IMR-90 (cell line): ENCODE measurements around the gene UBL4B. TPM values are rescaled to one million over a fixed set of nuclear protein-coding genes. Genes with fewer than 3 reads are reported as not detected.

Experiments used
- ATAC-seq: fragments of 200-7000 bp; cut with Tn5 transposase; 2 replicates; pipeline ENCODE4 v1.9.1; 2020; ENCODE audit warnings: low read depth, mild to moderate bottlenecking, moderate library complexity
- BruUV-seq: library from RNA; stranded (reverse); fragments of 400-500 nt; replicated peaks from 2 replicates; lab custom pipeline; 2021; lab: Mats Ljungman, UMichigan
- CTCF ChIA-PET: fragments of 300-600 bp; formaldehyde crosslinking; extraction: SDS; loops from one replicate; lab custom pipeline; 2021; ENCODE audit warnings: antibody characterized with exemption; lab: Yijun Ruan, JAX
- POLR2A ChIA-PET: fragments of 300-600 bp; sonication (Branson Sonifier 250); formaldehyde crosslinking; loops from one replicate; lab custom pipeline; 2022; ENCODE audit warnings: antibody characterized with exemption; ENCODE audit not compliant: unreplicated experiment; lab: Charles Lee
- DNase-seq: peaks from one replicate; pipeline ENCODE4 v3.0.0; 2013
- H2AFZ ChIP-seq: replicated peaks from 2 replicates; pipeline ENCODE3; 2013; ENCODE audit warnings: low read length, mild to moderate bottlenecking; ENCODE audit not compliant: poor library complexity
- H2AK5ac ChIP-seq: 2 replicates; pipeline ENCODE4 v1.6.1; 2013; ENCODE audit warnings: low read depth, low read length, inconsistent platforms
- H2AK9ac ChIP-seq: replicated peaks from 2 replicates; pipeline ENCODE3; 2013; ENCODE audit warnings: mild to moderate bottlenecking, low read depth, low read length, moderate library complexity; ENCODE audit not compliant: poor library complexity
- H2BK120ac ChIP-seq: 2 replicates; pipeline ENCODE4 v1.6.1; 2013; ENCODE audit warnings: low read depth, low read length, inconsistent platforms
- H2BK15ac ChIP-seq: 3 replicates; pipeline ENCODE4 v1.6.1; 2013; ENCODE audit warnings: low read depth, low read length, inconsistent platforms
- H2BK20ac ChIP-seq: 2 replicates; pipeline ENCODE4 v1.6.1; 2013; ENCODE audit warnings: low read depth, mild to moderate bottlenecking, inconsistent platforms, low read length, moderate library complexity
- H2BK5ac ChIP-seq: 2 replicates; pipeline ENCODE4 v1.6.1; 2013; ENCODE audit warnings: mild to moderate bottlenecking, low read depth, low read length, inconsistent platforms; ENCODE audit not compliant: poor library complexity, severe bottlenecking
- H3K14ac ChIP-seq: replicated peaks from 2 replicates; pipeline ENCODE4 v1.6.1; 2013; ENCODE audit warnings: low read depth, low read length, inconsistent platforms
- H3K18ac ChIP-seq: 2 replicates; pipeline ENCODE4 v1.6.1; 2013; ENCODE audit warnings: low read depth, low read length, control low read depth
- H3K23ac ChIP-seq: 2 replicates; pipeline ENCODE4 v1.6.1; 2013; ENCODE audit warnings: low read depth, low read length, inconsistent platforms
- H3K27ac ChIP-seq: 2 replicates; pipeline ENCODE4 v1.5.1; 2013; ENCODE audit warnings: mild to moderate bottlenecking, control low read depth, low read length; ENCODE audit not compliant: insufficient read depth
- H3K27me3 ChIP-seq: 2 replicates; pipeline ENCODE4 v1.6.1; 2013; ENCODE audit warnings: low read length; ENCODE audit not compliant: control insufficient read depth, insufficient read depth
- H3K36me3 ChIP-seq: 2 replicates; pipeline ENCODE4 v1.6.1; 2013; ENCODE audit warnings: low read length, mixed read lengths; ENCODE audit not compliant: control insufficient read depth, insufficient read depth
- H3K4ac ChIP-seq: 2 replicates; pipeline ENCODE4 v1.6.1; 2013; ENCODE audit warnings: low read depth, low read length, inconsistent platforms
- H3K4me1 ChIP-seq: 2 replicates; pipeline ENCODE4 v1.6.1; 2013; ENCODE audit warnings: low read length, mixed read lengths; ENCODE audit not compliant: control insufficient read depth, insufficient read depth
- H3K4me2 ChIP-seq: 2 replicates; pipeline ENCODE4 v1.6.1; 2013; ENCODE audit warnings: low read depth, mild to moderate bottlenecking, control low read depth, low read length, moderate library complexity
- H3K4me3 ChIP-seq: 2 replicates; pipeline ENCODE4 v1.5.1; 2013; ENCODE audit warnings: low read depth, mild to moderate bottlenecking, control low read depth, low read length, moderate library complexity; ENCODE audit not compliant: insufficient read depth
- H3K56ac ChIP-seq: 2 replicates; pipeline ENCODE4 v1.6.1; 2013; ENCODE audit warnings: low read length, inconsistent platforms; ENCODE audit not compliant: insufficient read depth; ENCODE audit errors: extremely low read depth
- H3K79me1 ChIP-seq, 2 experiments: 2 replicates each; pipeline ENCODE4 v1.6.1; 2013; ENCODE audit warnings: low read length in 2 of 2, inconsistent platforms in 1 of 2, low read depth in 1 of 2
- H3K9ac ChIP-seq: 2 replicates; pipeline ENCODE4 v1.6.1; 2013; ENCODE audit warnings: low read depth, low read length, control low read depth
- H3K9me1 ChIP-seq: 2 replicates; pipeline ENCODE4 v1.6.1; 2013; ENCODE audit warnings: low read length, inconsistent platforms; ENCODE audit not compliant: insufficient read depth
- H3K9me3 ChIP-seq: 2 replicates; pipeline ENCODE4 v1.6.1; 2013; ENCODE audit warnings: low read length; ENCODE audit not compliant: control insufficient read depth, insufficient read depth
- H4K20me1 ChIP-seq: 2 replicates; pipeline ENCODE4 v1.6.1; 2013; ENCODE audit warnings: low read length, inconsistent platforms; ENCODE audit not compliant: insufficient read depth
- H4K5ac ChIP-seq: 2 replicates; pipeline ENCODE4 v1.6.1; 2013; ENCODE audit warnings: mild to moderate bottlenecking, low read depth, low read length, control low read depth
- H4K8ac ChIP-seq, 2 experiments: 2 replicates each; pipeline ENCODE4 v1.6.1; 2013; ENCODE audit warnings: low read depth in 2 of 2, low read length in 2 of 2, control low read depth in 1 of 2, inconsistent platforms in 1 of 2
- H4K91ac ChIP-seq: 2 replicates; pipeline ENCODE4 v1.6.1; 2013; ENCODE audit warnings: low read depth, low read length, inconsistent platforms; ENCODE audit not compliant: insufficient read depth
- BHLHE40 ChIP-seq: fragments of 150-350 bp; IDR thresholded peaks from 2 replicates; pipeline ENCODE4 v1.6.1; 2016; ENCODE audit warnings: mild to moderate bottlenecking, low read depth, low read length
- CEBPB ChIP-seq: IDR thresholded peaks from 2 replicates; pipeline ENCODE4 v1.6.1; 2012; ENCODE audit warnings: low read depth, low read length, improper control_type of control experiment
- CHD1 ChIP-seq: IDR thresholded peaks from 2 replicates; pipeline ENCODE4 v1.6.1; 2012; ENCODE audit warnings: low read depth, low read length, improper control_type of control experiment
- CTCF ChIP-seq: conservative IDR thresholded peaks from 2 replicates; pipeline ENCODE4 v1.5.1; 2012; ENCODE audit warnings: mild to moderate bottlenecking, low read depth, low read length, improper control_type of control experiment
- ELK1 ChIP-seq: fragments of 150-350 bp; IDR thresholded peaks from 2 replicates; pipeline ENCODE4 v1.6.1; 2016; ENCODE audit warnings: low read depth, mild to moderate bottlenecking, low read length, moderate library complexity, borderline replicate concordance
- FOS ChIP-seq: fragments of 150-350 bp; IDR thresholded peaks from 2 replicates; pipeline ENCODE4 v1.6.1; 2016; ENCODE audit warnings: low read depth, low read length
- MAFK ChIP-seq: IDR thresholded peaks from 2 replicates; pipeline ENCODE4 v1.6.1; 2012; ENCODE audit warnings: low read depth, low read length, improper control_type of control experiment
- MAZ ChIP-seq: IDR thresholded peaks from 2 replicates; pipeline ENCODE4 v1.6.1; 2012; ENCODE audit warnings: low read depth, mild to moderate bottlenecking, low read length, improper control_type of control experiment, moderate library complexity, borderline replicate concordance
- MXI1 ChIP-seq: IDR thresholded peaks from 2 replicates; pipeline ENCODE4 v1.6.1; 2012; ENCODE audit warnings: low read depth, mild to moderate bottlenecking, low read length, moderate library complexity, borderline replicate concordance
- NFE2L2 ChIP-seq: fragments of 150-350 bp; IDR thresholded peaks from 2 replicates; pipeline ENCODE4 v1.6.1; 2016; ENCODE audit warnings: low read depth, mild to moderate bottlenecking, low read length
- POLR2A ChIP-seq: IDR thresholded peaks from 2 replicates; pipeline ENCODE4 v1.6.1; 2012; ENCODE audit warnings: mild to moderate bottlenecking, low read depth, low read length
- RAD21 ChIP-seq: IDR thresholded peaks from 2 replicates; pipeline ENCODE4 v1.6.1; 2012; ENCODE audit warnings: low read length, improper control_type of control experiment
- RCOR1 ChIP-seq: IDR thresholded peaks from 2 replicates; pipeline ENCODE4 v1.6.1; 2012; ENCODE audit warnings: mild to moderate bottlenecking, low read length, improper control_type of control experiment; ENCODE audit not compliant: insufficient replicate concordance
- RFX5 ChIP-seq: IDR thresholded peaks from 2 replicates; pipeline ENCODE4 v1.8.0; 2012; ENCODE audit warnings: low read depth, mild to moderate bottlenecking, low read length, moderate library complexity
- SMC3 ChIP-seq: fragments of 150-350 bp; IDR thresholded peaks from 2 replicates; pipeline ENCODE4 v1.6.1; 2016; ENCODE audit warnings: low read depth, mild to moderate bottlenecking, antibody characterized with exemption, low read length, moderate library complexity
- USF2 ChIP-seq: fragments of 150-350 bp; IDR thresholded peaks from 2 replicates; pipeline ENCODE4 v1.6.1; 2017; ENCODE audit warnings: mild to moderate bottlenecking, antibody characterized with exemption, low read length, low read depth
- WGBS, 2 experiments: methylation state at CpG; one replicate each; pipeline versions ENCODE4 v1.1.5 to v1.1.7; 2013; ENCODE audit warnings: missing lambda C conversion rate in 2 of 2; ENCODE audit not compliant: insufficient read length in 1 of 2; ENCODE audit errors: extremely low coverage in 2 of 2; 5-methylcytosine and 5-hydroxymethylcytosine counted together
- dilution Hi-C: fragments of 300-500 bp; cut with HindIII; formaldehyde crosslinking; loops from one replicate; pipeline ENCODE4 v1.14.3; 2018; ENCODE audit warnings: low sequenced_read_pairs; ENCODE audit not compliant: unreplicated experiment
- in situ Hi-C: fragments of 300-500 bp; cut with MboI; formaldehyde crosslinking; loops from 3 replicates; pipeline ENCODE4 v1.14.3; 2019; ENCODE audit warnings: low sequenced_read_pairs, inconsistent platforms, mixed read lengths
- intact Hi-C: fragments of 100-400 bp; cut with micrococcal nuclease; formaldehyde crosslinking; loops from 2 replicates; pipeline ENCODE4 v1.10.0; 2022
- polyA plus RNA-seq, 3 experiments: library from polyadenylated mRNA; depleted of rRNA; stranded (reverse); fragments of >200 nt; gene quantifications; 2 replicates each; pipeline ENCODE4 v1.2.3, GENCODE V29; 2012; ENCODE audit warnings: low replicate concordance in 1 of 3
- total RNA-seq: library from RNA; depleted of rRNA; stranded (reverse); fragments of >200 nt; gene quantifications from 2 replicates; pipeline ENCODE4 v1.2.3, GENCODE V29; 2012

Gene UBL4B
- total and polyA plus RNA-seq, 2 of the 4 experiments (the other 2 are of a cell fraction) = not detected

GRCh38 chr1:110100335-110100734 lies 11.9 kb upstream of the UBL4B start:
- no TSS peak for BruUV-seq
- H3K4me3 ChIP-seq = no peak overlapping the region
- H4K91ac ChIP-seq = no peak overlapping the region
- CTCF ChIA-PET = no interaction called here
- POLR2A ChIA-PET = no interaction called here
- no peak overlapping the region for H3K27ac ChIP-seq
- in situ Hi-C loops (no loop called here), intact Hi-C loops (no loop called here), dilution Hi-C loops (no loop called here)
- H3K23ac ChIP-seq = no peak overlapping the region
- no peak overlapping the region for H2BK20ac ChIP-seq
- no peaks in the 10 kb centered on the region for H3K79me1 ChIP-seq
- no peak overlapping the region for H2BK5ac ChIP-seq
- no peaks in the 10 kb centered on the region for H3K36me3 ChIP-seq
- no peak overlapping the region for H2AK9ac ChIP-seq
- H2BK15ac ChIP-seq = no peak overlapping the region
- no peak overlapping the region for H4K8ac ChIP-seq
- no peak overlapping the region for H4K5ac ChIP-seq
- no peak overlapping the region for H3K18ac ChIP-seq
- no peak overlapping the region for H3K9ac ChIP-seq
- H3K27me3 ChIP-seq = peaks cover 50% of the 10 kb centered on the region
- no peak overlapping the region for H2AK5ac ChIP-seq
- H2AFZ ChIP-seq = no peak overlapping the region
- WGBS, 2 experiments = no CpG with 5 or more reads among the region's 2 CpGs
- no peak overlapping the region for H3K56ac ChIP-seq
- peaks cover 2% of the 10 kb centered on the region; the same call in 1 of the 2 replicates for H3K9me1 ChIP-seq
- no peaks in the 10 kb centered on the region for H4K20me1 ChIP-seq
- H3K4me1 ChIP-seq = no peaks in the 10 kb centered on the region; the same call in 1 of the 2 replicates
- no peak overlapping the region for H3K4me2 ChIP-seq
- no peak overlapping the region for H2BK120ac ChIP-seq
- TF ChIP-seq ELK1 (no peak), BHLHE40 (no peak), CTCF (no peak), CEBPB (no peak), SMC3 (no peak), MXI1 (no peak), RFX5 (no peak), USF2 (no peak), NFE2L2 (no peak), RCOR1 (no peak), MAFK (no peak), CHD1 (no peak), MAZ (no peak), FOS (no peak), POLR2A (no peak), RAD21 (no peak)
- H3K9me3 ChIP-seq = no peaks in the 10 kb centered on the region
- no peak overlapping the region for H3K14ac ChIP-seq
- H3K4ac ChIP-seq = no peak overlapping the region
- DNase-seq (no peak), ATAC-seq (no peak)
